ENCODE measurements around the gene UQCRFS1. TPM values are rescaled to one million over a fixed set of nuclear protein-coding genes. Genes with fewer than 3 reads are reported as not detected.

UQCRFS1 gene
- total RNA-seq (2022; extraction: Qiagen RNA extraction; ENCODE audit: low read depth) = 114 to 135 TPM (median 128 TPM) in 5 replicates

GRCh38 chr19:29212648-29213573, at the start of gene UQCRFS1:
Gene UQCRFS1, minus strand, starts transcription at chr19:29213151. Its CDS starts 33 bp downstream, at chr19:29213118.

All from A549 treated with RU486 at 1 μM for 4 hours (cell line).